H9 (cell line): ENCODE measurements around the gene DLL3. TPM values are rescaled to one million over a fixed set of nuclear protein-coding genes. Genes with fewer than 3 reads are reported as not detected.

Experiments
- DNase-seq: peaks from one replicate; pipeline ENCODE4 v3.0.0-alpha.2; 2017
- H2AFZ ChIP-seq: one replicate; pipeline ENCODE4 v1.6.1; 2013; ENCODE audit warnings: mild to moderate bottlenecking, low read length, control low read depth, moderate library complexity
- H2AK5ac ChIP-seq: 2 replicates; pipeline ENCODE4 v1.6.1; 2013; ENCODE audit warnings: low read length, control low read depth, mixed read lengths; ENCODE audit not compliant: insufficient read length
- H2BK120ac ChIP-seq: one replicate; pipeline ENCODE4 v1.6.1; 2013; ENCODE audit warnings: low read depth, mild to moderate bottlenecking, low read length, control low read depth, inconsistent platforms; ENCODE audit not compliant: poor library complexity, severe bottlenecking
- H2BK12ac ChIP-seq: 2 replicates; pipeline ENCODE4 v1.6.1; 2013; ENCODE audit warnings: low read length, control low read depth, mixed read lengths, low read depth; ENCODE audit not compliant: insufficient read length
- H2BK15ac ChIP-seq: 2 replicates; pipeline ENCODE4 v1.6.1; 2013; ENCODE audit warnings: low read depth, low read length, control low read depth
- H2BK20ac ChIP-seq: one replicate; pipeline ENCODE4 v1.6.1; 2013; ENCODE audit warnings: low read depth, mild to moderate bottlenecking, low read length, control low read depth, inconsistent platforms; ENCODE audit not compliant: poor library complexity, severe bottlenecking
- H2BK5ac ChIP-seq: 2 replicates; pipeline ENCODE4 v1.6.1; 2013; ENCODE audit warnings: low read length, control low read depth, mixed read lengths; ENCODE audit not compliant: insufficient read length
- H3K14ac ChIP-seq: 2 replicates; pipeline ENCODE4 v1.6.1; 2013; ENCODE audit warnings: low read length, control low read depth; ENCODE audit not compliant: insufficient read depth
- H3K18ac ChIP-seq: 2 replicates; pipeline ENCODE4 v1.6.1; 2013; ENCODE audit warnings: low read depth, mild to moderate bottlenecking, mixed read lengths, low read length, control low read depth; ENCODE audit not compliant: insufficient read length
- H3K23ac ChIP-seq: 2 replicates; pipeline ENCODE4 v1.6.1; 2013; ENCODE audit warnings: low read length, control low read depth, mixed read lengths, low read depth; ENCODE audit not compliant: insufficient read length
- H3K23me2 ChIP-seq: 2 replicates; pipeline ENCODE4 v1.6.1; 2013; ENCODE audit warnings: low read depth, mild to moderate bottlenecking, mixed read lengths, low read length, control low read depth; ENCODE audit not compliant: insufficient read length, poor library complexity, severe bottlenecking
- H3K27ac ChIP-seq: 2 replicates; pipeline ENCODE4 v1.5.1; 2013; ENCODE audit warnings: low read length, control low read depth, mixed read lengths, low read depth; ENCODE audit not compliant: insufficient read length
- H3K27me3 ChIP-seq: 2 replicates; pipeline ENCODE4 v1.6.1; 2013; ENCODE audit warnings: low read length, control low read depth, inconsistent platforms; ENCODE audit not compliant: insufficient read depth
- H3K4ac ChIP-seq: 2 replicates; pipeline ENCODE4 v1.6.1; 2013; ENCODE audit warnings: low read depth, mild to moderate bottlenecking, control low read depth, inconsistent platforms, low read length, moderate library complexity
- H3K4me1 ChIP-seq: 2 replicates; pipeline ENCODE4 v1.6.1; 2013; ENCODE audit warnings: low read length, control low read depth, inconsistent platforms; ENCODE audit not compliant: insufficient read depth
- H3K4me2 ChIP-seq: 2 replicates; pipeline ENCODE4 v1.6.1; 2013; ENCODE audit warnings: low read length, control low read depth, mixed read lengths; ENCODE audit not compliant: insufficient read length, insufficient read depth
- H3K56ac ChIP-seq: 2 replicates; pipeline ENCODE4 v1.6.1; 2013; ENCODE audit warnings: low read depth, mild to moderate bottlenecking, mixed read lengths, low read length, control low read depth; ENCODE audit not compliant: insufficient read length
- H3K79me1 ChIP-seq: 2 replicates; pipeline ENCODE4 v1.6.1; 2013; ENCODE audit warnings: low read depth, mild to moderate bottlenecking, moderate library complexity, low read length, control low read depth, inconsistent platforms; ENCODE audit not compliant: insufficient read depth, poor library complexity, severe bottlenecking
- H3K79me2 ChIP-seq: 2 replicates; pipeline ENCODE4 v1.6.1; 2013; ENCODE audit warnings: low read length, control low read depth, inconsistent platforms; ENCODE audit not compliant: insufficient read depth
- H3K9ac ChIP-seq: 2 replicates; pipeline ENCODE4 v1.6.1; 2013; ENCODE audit warnings: low read length, control low read depth, mixed read lengths; ENCODE audit not compliant: insufficient read length; ENCODE audit errors: extremely low read depth
- H3K9me3 ChIP-seq: one replicate; pipeline ENCODE4 v1.6.1; 2013; ENCODE audit warnings: low read depth, low read length, inconsistent platforms; ENCODE audit not compliant: control insufficient read depth
- H3T11ph ChIP-seq: one replicate; pipeline ENCODE4 v1.6.1; 2013; ENCODE audit warnings: mild to moderate bottlenecking, low read length, control low read depth, inconsistent platforms
- H4K20me1 ChIP-seq: one replicate; pipeline ENCODE4 v1.6.1; 2013; ENCODE audit not compliant: control insufficient read depth, insufficient read length, insufficient read depth
- H4K5ac ChIP-seq: 2 replicates; pipeline ENCODE4 v1.6.1; 2013; ENCODE audit warnings: low read depth, mild to moderate bottlenecking, mixed read lengths, low read length, control low read depth; ENCODE audit not compliant: insufficient read length
- H4K8ac ChIP-seq: replicated peaks from 2 replicates; pipeline ENCODE4 v1.6.1; 2013; ENCODE audit warnings: low read length, control low read depth, mixed read lengths, low read depth; ENCODE audit not compliant: insufficient read length
- H4K91ac ChIP-seq: 2 replicates; pipeline ENCODE4 v1.6.1; 2013; ENCODE audit warnings: low read depth, mild to moderate bottlenecking, moderate library complexity, mixed read lengths, low read length, control low read depth; ENCODE audit not compliant: insufficient read length
- H3K27ac Mint-ChIP-seq, 3 experiments: 2 replicates in 2 of 3; 3 replicates in 1 of 3; pipeline ENCODE4 v1.8.0; 2020 to 2021; ENCODE audit warnings: mixed read lengths in 3 of 3, mild to moderate bottlenecking in 1 of 3, moderate library complexity in 1 of 3
- H3K27me3 Mint-ChIP-seq: 2 replicates; pipeline ENCODE4 v1.8.0; 2021; ENCODE audit warnings: low read depth, mild to moderate bottlenecking, moderate library complexity, mixed read lengths
- H3K36me3 Mint-ChIP-seq, 3 experiments: 2 replicates in 2 of 3; 3 replicates in 1 of 3; pipeline ENCODE4 v1.8.0; 2020 to 2021; ENCODE audit warnings: low read depth in 3 of 3, mixed read lengths in 3 of 3; ENCODE audit not compliant: insufficient read depth in 1 of 3
- H3K4me1 Mint-ChIP-seq, 2 experiments: 2 replicates each; pipeline ENCODE4 v1.8.0; 2020; ENCODE audit warnings: mixed read lengths in 2 of 2
- H3K4me3 Mint-ChIP-seq, 2 experiments: 2 replicates in 1 of 2; 3 replicates in 1 of 2; pipeline ENCODE4 v1.8.0; 2020 to 2021; ENCODE audit warnings: mild to moderate bottlenecking in 2 of 2, mixed read lengths in 2 of 2, moderate library complexity in 1 of 2
- H3K9me3 Mint-ChIP-seq, 2 experiments: 2 replicates in 1 of 2; 3 replicates in 1 of 2; pipeline ENCODE4 v1.8.0; 2020; ENCODE audit warnings: mild to moderate bottlenecking in 2 of 2, mixed read lengths in 2 of 2, moderate library complexity in 1 of 2
- WGBS: extraction: QIAGEN DNeasy Blood & Tissue Kit; methylation state at CpG from one replicate; pipeline ENCODE4 v1.1.7; 2013; ENCODE audit warnings: missing lambda C conversion rate, low lambda C conversion rate, mixed read lengths; ENCODE audit not compliant: insufficient read length; ENCODE audit errors: extremely low coverage; 5-methylcytosine and 5-hydroxymethylcytosine counted together
- total RNA-seq: library from RNA; stranded (reverse); gene quantifications from 2 replicates; pipeline ENCODE4 v1.2.1, GENCODE V29; 2021
- TF ChIP-seq, protein P1 (sequence below): fragments of 200-600 bp; sonication (generic); conservative IDR thresholded peaks from 3 replicates; pipeline ENCODE4 v1.8.0; 2021; ENCODE audit warnings: antibody characterized with exemption, mild to moderate bottlenecking

The DLL3 gene
- total RNA-seq, 1 experiment from 2014 or later: 2.5 TPM

DNA sequence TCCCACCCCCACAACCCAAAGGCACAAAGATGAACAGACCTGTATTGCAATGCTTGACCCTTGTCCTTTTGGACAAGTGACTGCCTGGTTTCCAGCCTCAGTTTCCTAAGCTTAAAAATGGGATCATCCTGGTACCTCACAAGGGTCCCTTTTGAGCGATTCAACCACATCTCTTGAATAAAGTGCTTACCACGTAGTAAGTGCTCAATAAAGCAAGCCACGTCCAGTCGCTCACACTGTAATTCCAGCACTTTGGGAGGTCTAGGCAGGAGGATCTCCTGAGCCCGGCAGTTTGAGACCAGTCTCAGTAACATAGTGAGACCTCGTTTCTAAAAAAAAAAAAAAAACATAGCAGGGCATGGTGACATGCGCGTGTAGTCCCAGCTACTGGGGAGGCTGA lies 1.2 kb downstream of the DLL3 start:
- Histone ChIP-seq H3K56ac (no peak overlapping the region), H3K9ac (no peak overlapping the region), H3K27me3 (peaks cover 8% of the 10 kb centered on the region; the same call in 1 of the 2 replicates)

More for the DNA sequence above, 1.2 kb downstream of the DLL3 start:
- Histone ChIP-seq H3K27ac (no peak overlapping the region), H3K4me1 (no peaks in the 10 kb centered on the region), H4K91ac (no peak overlapping the region), H3K9me3 (no peaks in the 10 kb centered on the region), H4K8ac (no peak overlapping the region), H3T11ph (no peak overlapping the region), H4K5ac (no peak overlapping the region), H2BK120ac (no peak overlapping the region), H3K79me1 (no peaks in the 10 kb centered on the region), H2AK5ac (no peak overlapping the region), H3K79me2 (no peaks in the 10 kb centered on the region), H2BK15ac (no peak overlapping the region), H2BK5ac (no peak overlapping the region), H2AFZ (no peak overlapping the region), H2BK12ac (no peak overlapping the region), H3K4me2 (peak overlapping the region; percentile 91), H3K18ac (no peak overlapping the region), H4K20me1 (no peaks in the 10 kb centered on the region), H3K14ac (no peak overlapping the region), H3K23me2 (peaks cover 10% of the 10 kb centered on the region), H3K23ac (no peak overlapping the region), H2BK20ac (no peak overlapping the region), H3K4ac (no peak overlapping the region)
- H3K4me3 Mint-ChIP-seq: peak overlapping the region in 1 of 2 experiments; percentile 84; a peak in 4 of 5 replicates
- no peak overlapping the region for H3K27ac Mint-ChIP-seq
- peaks cover 83% of the 10 kb centered on the region for H3K27me3 Mint-ChIP-seq
- peaks cover 0 to 15% (median 0%) of the 10 kb centered on the region in 3 experiments; a peak in 3 of 7 replicates for H3K36me3 Mint-ChIP-seq
- WGBS: no CpG with 5 or more reads among the region's 8 CpGs
- H3K9me3 Mint-ChIP-seq: peaks cover 4 to 9% of the 10 kb centered on the region in 2 experiments
- peaks cover 9 to 15% of the 10 kb centered on the region in 2 experiments for H3K4me1 Mint-ChIP-seq
- DNase-seq: no peak
- TF ChIP-seq, protein P1, sequence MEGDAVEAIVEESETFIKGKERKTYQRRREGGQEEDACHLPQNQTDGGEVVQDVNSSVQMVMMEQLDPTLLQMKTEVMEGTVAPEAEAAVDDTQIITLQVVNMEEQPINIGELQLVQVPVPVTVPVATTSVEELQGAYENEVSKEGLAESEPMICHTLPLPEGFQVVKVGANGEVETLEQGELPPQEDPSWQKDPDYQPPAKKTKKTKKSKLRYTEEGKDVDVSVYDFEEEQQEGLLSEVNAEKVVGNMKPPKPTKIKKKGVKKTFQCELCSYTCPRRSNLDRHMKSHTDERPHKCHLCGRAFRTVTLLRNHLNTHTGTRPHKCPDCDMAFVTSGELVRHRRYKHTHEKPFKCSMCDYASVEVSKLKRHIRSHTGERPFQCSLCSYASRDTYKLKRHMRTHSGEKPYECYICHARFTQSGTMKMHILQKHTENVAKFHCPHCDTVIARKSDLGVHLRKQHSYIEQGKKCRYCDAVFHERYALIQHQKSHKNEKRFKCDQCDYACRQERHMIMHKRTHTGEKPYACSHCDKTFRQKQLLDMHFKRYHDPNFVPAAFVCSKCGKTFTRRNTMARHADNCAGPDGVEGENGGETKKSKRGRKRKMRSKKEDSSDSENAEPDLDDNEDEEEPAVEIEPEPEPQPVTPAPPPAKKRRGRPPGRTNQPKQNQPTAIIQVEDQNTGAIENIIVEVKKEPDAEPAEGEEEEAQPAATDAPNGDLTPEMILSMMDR: no peak
